GM23248 (cell line): ENCODE measurements around the gene RBM10. TPM values are rescaled to one million over a fixed set of nuclear protein-coding genes. Genes with fewer than 3 reads are reported as not detected.
"Not testable (repeated sequence)": the region's sequence is repeated elsewhere in the genome, so short reads cannot be mapped to it uniquely, and the experiment has no call there.

Experiments used
- DNase-seq: peaks from one replicate; pipeline ENCODE4 v3.0.0-alpha.2; 2015
- H2AFZ ChIP-seq: fragments of 200-600 bp; sonication (generic); 2 replicates; pipeline ENCODE4 v1.6.1; 2016; ENCODE audit warnings: antibody characterized with exemption
- H3F3A ChIP-seq: fragments of 200-600 bp; sonication (generic); 2 replicates; pipeline ENCODE4 v1.6.1; 2016; ENCODE audit warnings: mild to moderate bottlenecking, antibody characterized with exemption, mixed run types; ENCODE audit not compliant: insufficient read depth
- H3K27ac ChIP-seq: fragments of 200-600 bp; sonication (generic); 2 replicates; pipeline ENCODE4 v1.5.1; 2016; ENCODE audit warnings: mild to moderate bottlenecking
- H3K27me3 ChIP-seq: fragments of 200-600 bp; sonication (generic); replicated peaks from 2 replicates; pipeline ENCODE4 v1.6.1; 2016; ENCODE audit warnings: mild to moderate bottlenecking; ENCODE audit not compliant: insufficient read depth
- H3K36me3 ChIP-seq: fragments of 200-600 bp; sonication (generic); 2 replicates; pipeline ENCODE4 v1.6.1; 2016; ENCODE audit warnings: low read depth, mild to moderate bottlenecking
- H3K4me1 ChIP-seq: fragments of 200-600 bp; sonication (generic); 2 replicates; pipeline ENCODE4 v1.6.1; 2016; ENCODE audit warnings: mild to moderate bottlenecking; ENCODE audit not compliant: insufficient read depth
- H3K4me2 ChIP-seq: fragments of 200-600 bp; sonication (generic); one replicate; pipeline ENCODE4 v1.6.1; 2016; ENCODE audit warnings: mild to moderate bottlenecking; ENCODE audit not compliant: unreplicated experiment
- H3K4me3 ChIP-seq: fragments of 200-600 bp; sonication (generic); 2 replicates; pipeline ENCODE4 v1.5.1; 2016; ENCODE audit warnings: mild to moderate bottlenecking
- H3K79me2 ChIP-seq: fragments of 200-600 bp; sonication (generic); 2 replicates; pipeline ENCODE4 v1.6.1; 2016; ENCODE audit warnings: mild to moderate bottlenecking; ENCODE audit not compliant: insufficient read depth
- H3K9ac ChIP-seq: fragments of 200-600 bp; sonication (generic); 2 replicates; pipeline ENCODE4 v1.6.1; 2016; ENCODE audit warnings: mild to moderate bottlenecking
- H3K9me2 ChIP-seq: fragments of 200-600 bp; sonication (generic); 2 replicates; pipeline ENCODE4 v1.6.1; 2016; ENCODE audit warnings: mixed run types, mild to moderate bottlenecking, moderate library complexity; ENCODE audit not compliant: insufficient read depth
- H3K9me3 ChIP-seq: fragments of 200-600 bp; sonication (generic); one replicate; pipeline ENCODE4 v1.6.1; 2017; ENCODE audit warnings: low read depth
- H4K20me1 ChIP-seq: fragments of 200-600 bp; sonication (generic); 2 replicates; pipeline ENCODE4 v1.6.0; 2016; ENCODE audit not compliant: insufficient read depth
- EZH2 ChIP-seq: fragments of 200-600 bp; sonication (generic); IDR thresholded peaks from 2 replicates; pipeline ENCODE4 v1.6.1; 2018; ENCODE audit warnings: antibody characterized with exemption, mild to moderate bottlenecking; ENCODE audit not compliant: insufficient read depth, poor library complexity, severe bottlenecking
- EZH2phosphoT487 ChIP-seq: fragments of 200-600 bp; sonication (generic); IDR thresholded peaks from 2 replicates; pipeline ENCODE4 v1.6.1; 2018; ENCODE audit warnings: antibody characterized with exemption, moderate library complexity, mild to moderate bottlenecking, low read depth; ENCODE audit not compliant: insufficient read depth
- WGBS, 2 experiments: methylation state at CpG; one replicate each; pipeline ENCODE4 v1.1.6; 2015 to 2017; ENCODE audit warnings: low lambda C conversion rate in 2 of 2, low coverage in 1 of 2; ENCODE audit errors: missing lambda C conversion rate in 2 of 2; 5-methylcytosine and 5-hydroxymethylcytosine counted together
- in situ Hi-C: fragments of 300-500 bp; cut with MboI; formaldehyde crosslinking; loops from 2 replicates; pipeline ENCODE4 v1.15.0; 2020
- polyA plus RNA-seq: library from polyadenylated mRNA; unstranded; fragments of >200 nt; fragmentation: Nextera tagmentation; extraction: Ambion mirVana; gene quantifications from 2 replicates; pipeline ENCODE4 v1.2.1, GENCODE V29; 2016
- total RNA-seq: library from RNA; depleted of rRNA; stranded (reverse); fragments of >200 nt; shearing (Covaris generic); gene quantifications from 2 replicates; pipeline ENCODE4 v1.2.3, GENCODE V29; 2014

The RBM10 gene
- total and polyA plus RNA-seq, 2 experiments from 2014 or later: 30.6 to 40.1 TPM

DNA sequence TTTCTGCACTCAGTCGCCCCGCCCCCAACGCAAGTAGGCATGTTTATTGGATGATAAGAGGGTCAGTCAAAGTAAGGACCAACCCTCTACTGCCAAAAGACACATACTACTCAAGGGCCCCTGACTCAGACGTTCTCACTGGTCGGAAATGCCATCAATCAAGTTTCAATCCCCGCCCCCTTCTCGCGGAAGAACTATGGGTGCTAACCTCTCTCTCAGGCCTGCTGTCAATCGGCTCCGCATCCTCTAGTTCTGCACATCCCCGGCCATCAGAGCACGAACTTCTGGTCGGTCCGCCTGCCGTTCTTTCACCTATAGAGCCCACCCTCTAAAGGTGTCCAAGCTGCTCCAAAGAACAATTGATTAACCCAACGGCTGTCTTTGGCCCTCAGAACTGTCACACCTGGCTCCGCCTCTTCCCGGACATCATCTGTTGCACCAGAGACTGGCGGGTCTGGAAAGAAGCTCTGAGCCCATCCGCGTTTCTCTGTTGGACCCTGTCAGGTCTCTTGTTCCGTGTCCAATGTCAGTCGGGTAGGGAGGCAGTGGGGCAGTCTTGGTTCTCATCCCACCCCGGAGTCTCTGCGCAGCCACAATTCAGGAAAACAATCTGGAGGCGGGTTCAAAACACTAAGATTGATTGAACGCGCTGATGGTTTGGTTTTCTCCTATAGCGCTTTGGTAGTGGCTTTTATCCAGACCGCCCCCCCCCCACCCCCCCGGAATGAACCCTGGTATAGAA is 15.7 kb upstream of the RBM10 start:
- peaks cover 16% of the 10 kb centered on the region; the same call in 1 of the 2 replicates for H3K79me2 ChIP-seq
- no peaks in the 10 kb centered on the region for H3K36me3 ChIP-seq
- 0 to 1% methylated on average over 16 to 30 of the region's 31 CpGs for WGBS, 2 experiments
- no peaks in the 10 kb centered on the region for H3K9me3 ChIP-seq
- peak overlapping the region; percentile 63 for H3K27ac ChIP-seq
- in situ Hi-C loops: no loop called here
- H3K27me3 ChIP-seq: no peaks in the 10 kb centered on the region
- TF ChIP-seq EZH2 (no peak), EZH2phosphoT487 (no peak)
- H2AFZ ChIP-seq: peak overlapping the region; percentile 99
- H3K4me3 ChIP-seq: peak overlapping the region; percentile 87
- no peaks in the 10 kb centered on the region for H3K9me2 ChIP-seq
- no peaks in the 10 kb centered on the region for H4K20me1 ChIP-seq
- H3K4me1 ChIP-seq: no peaks in the 10 kb centered on the region
- H3K9ac ChIP-seq: peak overlapping the region; percentile 84
- no peaks in the 10 kb centered on the region for H3F3A ChIP-seq
- peak; percentile 91 for DNase-seq
- H3K4me2 ChIP-seq: peak overlapping the region; percentile 70

- Histone ChIP-seq H3K4me1 (no peaks in the 10 kb centered on the region), H3K9me3 (no peaks in the 10 kb centered on the region)
These were observed 15.1 kb upstream of the RBM10 start for GRCh38 chrX:47129899-47130358.

DNA sequence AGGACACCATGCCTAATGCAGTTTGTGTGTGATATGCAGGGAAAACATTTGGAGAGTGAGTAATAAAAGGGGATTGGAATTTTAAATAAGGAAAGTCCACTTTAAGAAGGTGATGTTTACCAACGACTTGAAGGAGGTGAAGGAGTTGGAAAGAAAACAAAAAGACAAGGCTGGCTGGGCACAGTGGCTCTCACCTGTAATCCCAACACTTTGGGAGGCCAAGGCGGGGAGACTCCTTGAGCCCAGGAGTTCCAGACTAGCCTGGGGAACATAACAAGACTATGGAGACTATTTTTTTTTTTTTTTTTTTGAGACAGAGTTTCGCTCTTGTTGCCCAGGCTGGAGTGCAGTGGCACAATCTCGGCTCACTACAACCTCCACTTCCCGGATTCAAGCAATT is 11.5 kb upstream of the RBM10 start:
- Histone ChIP-seq H3F3A (no peaks in the 10 kb centered on the region), H3K27ac (no peak overlapping the region), H3K4me1 (no peaks in the 10 kb centered on the region), H3K9me3 (no peaks in the 10 kb centered on the region), H3K36me3 (no peaks in the 10 kb centered on the region), H3K4me3 (no peak overlapping the region), H3K4me2 (no peak overlapping the region), H3K9me2 (no peaks in the 10 kb centered on the region), H3K9ac (no peak overlapping the region), H3K27me3 (no peaks in the 10 kb centered on the region), H3K79me2 (peaks cover 16% of the 10 kb centered on the region; the same call in 1 of the 2 replicates), H2AFZ (no peak overlapping the region), H4K20me1 (no peaks in the 10 kb centered on the region)
- DNase-seq: no peak
- TF ChIP-seq EZH2 (no peak), EZH2phosphoT487 (no peak)
- WGBS, 2 experiments: 48 to 76% methylated on average over 2 to 4 of the region's 5 CpGs
- in situ Hi-C loops: no loop called here

More at GRCh38 chrX:47129899-47130358, 15.1 kb upstream of the RBM10 start:
- Histone ChIP-seq H3F3A (no peaks in the 10 kb centered on the region), H3K36me3 (no peaks in the 10 kb centered on the region), H3K27me3 (no peaks in the 10 kb centered on the region), H3K79me2 (peaks cover 16% of the 10 kb centered on the region; the same call in 1 of the 2 replicates), H3K27ac (no peak overlapping the region), H3K4me3 (peak overlapping the region; percentile 87), H2AFZ (peak overlapping the region; percentile 99; the same call in 1 of the 2 replicates), H3K4me2 (peak overlapping the region; percentile 71), H3K9ac (peak overlapping the region; percentile 84), H4K20me1 (no peaks in the 10 kb centered on the region), H3K9me2 (no peaks in the 10 kb centered on the region)
- 13 to 19% methylated on average over 6 to 11 of the region's 11 CpGs for whole genome bisulfite sequencing, 2 experiments
- in situ Hi-C loops: no loop called here
- TF ChIP-seq EZH2phosphoT487 (no peak), EZH2 (no peak)
- DNase-seq: peak; percentile 39

- H3K9ac ChIP-seq, H4K20me1 ChIP-seq, H3K4me2 ChIP-seq, H3K4me1 ChIP-seq, H3K27ac ChIP-seq, H2AFZ ChIP-seq, in situ Hi-C loops, H3K9me2 ChIP-seq, H3F3A ChIP-seq, H3K4me3 ChIP-seq, H3K27me3 ChIP-seq, H3K79me2 ChIP-seq, H3K9me3 ChIP-seq, H3K36me3 ChIP-seq: not testable (repeated sequence)
- 17 to 26% methylated on average over 5 of the region's 5 CpGs for WGBS, 2 experiments
- DNase-seq: peak; percentile 65
These were observed 9.4 kb upstream of the RBM10 start for GRCh38 chrX:47135650-47136049.
